ENCODE measurements around the gene MTAP. TPM values are rescaled to one million over a fixed set of nuclear protein-coding genes. Genes with fewer than 3 reads are reported as not detected.

MTAP gene
- total RNA-seq, 1 donor = 14.0 TPM

Other genes starting within 250 kb of the MTAP start
- gene CDKN2A, start 191.8 kb downstream of the MTAP start, total RNA-seq = 0.27 TPM
- gene CDKN2B-AS1, start 192.2 kb downstream of the MTAP start, total RNA-seq = not detected
- gene CDKN2B, start 206.7 kb downstream of the MTAP start, total RNA-seq = under 0.01 TPM

All from hematopoietic multipotent progenitor cell (in vitro differentiated cells).